ENCODE results near the gene MMP2.

The MMP2 gene

DNA sequence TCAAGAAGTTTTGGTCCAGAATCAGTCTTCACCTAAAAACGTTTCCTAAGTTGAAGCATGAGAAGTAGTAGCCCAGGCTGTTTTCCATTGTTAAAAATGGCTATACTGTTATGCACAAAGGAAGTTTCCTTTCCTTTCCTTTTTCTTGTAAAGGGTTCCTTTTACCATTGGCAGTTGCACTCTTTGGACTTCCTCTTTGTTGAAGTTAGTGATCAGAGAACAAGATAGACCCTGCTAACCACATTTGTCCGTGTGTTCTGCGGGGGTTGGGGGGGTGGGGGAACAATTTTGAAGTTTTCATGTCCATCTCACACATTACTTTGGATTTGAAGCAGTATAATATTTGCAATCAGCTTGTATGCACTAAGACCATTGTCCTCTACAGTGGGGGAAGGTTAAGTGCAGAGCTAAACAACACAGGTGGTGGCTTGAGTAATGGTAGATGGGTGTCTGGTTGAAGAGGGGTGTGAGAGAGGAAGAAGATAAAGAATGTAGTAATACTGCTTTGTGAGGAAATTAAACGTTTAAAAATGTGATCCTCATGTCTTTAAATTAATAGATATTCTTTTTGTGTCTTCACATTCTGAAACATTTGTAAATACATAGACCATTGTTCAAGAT, 31.3 kb downstream of the MMP2 start:
- no peak overlapping the region for H3K27ac ChIP-seq (ENCODE audit: low read length)
- no peaks in the 10 kb centered on the region for H3K4me1 ChIP-seq (ENCODE audit: control insufficient read depth, insufficient read depth, low read length)
- H3K27me3 ChIP-seq (ENCODE audit: control insufficient read depth, insufficient read depth, low read length): no peaks in the 10 kb centered on the region
- DNase-seq (ENCODE audit: low read depth, low spot score): no peak
- H3K36me3 ChIP-seq (ENCODE audit: control insufficient read depth, insufficient read depth, low read length): no peaks in the 10 kb centered on the region
- H3K9me3 ChIP-seq (ENCODE audit: control insufficient read depth, insufficient read depth, low read length): no peaks in the 10 kb centered on the region
- H3K4me3 ChIP-seq (ENCODE audit: low read length): no peak overlapping the region
- 100% methylated on average over 1 of the region's 4 CpGs for WGBS (ENCODE audit: insufficient coverage, insufficient read length)

DNA sequence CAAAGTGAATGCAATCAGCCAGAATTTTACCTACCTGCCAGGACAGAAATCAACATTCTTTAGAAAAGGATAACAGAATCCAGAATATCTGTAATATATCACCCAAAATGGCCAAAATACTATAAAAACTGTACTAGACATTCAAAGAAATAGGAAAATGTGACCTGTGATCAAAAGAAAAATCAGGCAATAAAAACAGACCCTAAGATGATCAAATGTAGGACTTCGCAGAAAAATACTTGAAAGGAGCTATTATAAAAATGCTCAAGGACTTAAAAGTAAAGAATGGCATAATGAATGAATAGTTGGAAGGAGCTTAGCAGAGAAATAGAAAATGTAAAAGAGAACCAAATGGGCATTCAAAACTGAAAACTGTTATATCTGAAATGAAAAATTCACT, 33.9 kb downstream of the MMP2 start:
- no peak for DNase-seq (ENCODE audit: low read depth, low spot score)
- H3K9me3 ChIP-seq (ENCODE audit: control insufficient read depth, insufficient read depth, low read length): no peaks in the 10 kb centered on the region
- WGBS (ENCODE audit: insufficient coverage, insufficient read length): no CpG with 5 or more reads among the region's 1 CpG
- no peaks in the 10 kb centered on the region for H3K36me3 ChIP-seq (ENCODE audit: control insufficient read depth, insufficient read depth, low read length)
- H3K27me3 ChIP-seq (ENCODE audit: control insufficient read depth, insufficient read depth, low read length): no peaks in the 10 kb centered on the region
- H3K4me3 ChIP-seq (ENCODE audit: low read length): no peak overlapping the region
- H3K4me1 ChIP-seq (ENCODE audit: control insufficient read depth, insufficient read depth, low read length): no peaks in the 10 kb centered on the region
- H3K27ac ChIP-seq (ENCODE audit: low read length): no peak overlapping the region

DNA sequence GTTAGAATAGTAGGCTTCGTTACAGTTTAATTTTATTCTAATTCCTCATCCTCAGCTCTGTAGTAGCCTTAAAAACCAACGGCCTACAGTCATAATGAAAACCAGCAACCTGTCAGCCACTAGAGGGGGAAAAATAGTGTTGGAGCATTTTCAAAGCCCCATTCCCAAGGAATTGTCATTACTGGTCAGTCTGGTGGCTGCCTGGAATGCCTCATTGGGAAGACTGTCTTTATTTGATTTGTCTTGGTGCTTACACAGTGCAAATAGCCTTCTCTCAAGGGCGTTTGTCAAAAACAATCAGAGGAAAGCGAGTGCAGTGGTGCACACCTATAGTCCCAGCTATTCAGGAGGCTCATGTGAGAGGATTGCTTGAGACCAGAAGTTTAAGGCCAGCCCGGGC, 34.6 kb downstream of the MMP2 start:
- Histone ChIP-seq H3K36me3 (ENCODE audit: control insufficient read depth, insufficient read depth, low read length) (no peaks in the 10 kb centered on the region), H3K4me3 (ENCODE audit: low read length) (no peak overlapping the region), H3K4me1 (ENCODE audit: control insufficient read depth, insufficient read depth, low read length) (no peaks in the 10 kb centered on the region), H3K27me3 (ENCODE audit: control insufficient read depth, insufficient read depth, low read length) (no peaks in the 10 kb centered on the region), H3K9me3 (ENCODE audit: control insufficient read depth, insufficient read depth, low read length) (no peaks in the 10 kb centered on the region), H3K27ac (ENCODE audit: low read length) (no peak overlapping the region)
- no CpG with 5 or more reads among the region's 5 CpGs for WGBS (ENCODE audit: insufficient coverage, insufficient read length)
- no peak for DNase-seq (ENCODE audit: low read depth, low spot score)

DNA sequence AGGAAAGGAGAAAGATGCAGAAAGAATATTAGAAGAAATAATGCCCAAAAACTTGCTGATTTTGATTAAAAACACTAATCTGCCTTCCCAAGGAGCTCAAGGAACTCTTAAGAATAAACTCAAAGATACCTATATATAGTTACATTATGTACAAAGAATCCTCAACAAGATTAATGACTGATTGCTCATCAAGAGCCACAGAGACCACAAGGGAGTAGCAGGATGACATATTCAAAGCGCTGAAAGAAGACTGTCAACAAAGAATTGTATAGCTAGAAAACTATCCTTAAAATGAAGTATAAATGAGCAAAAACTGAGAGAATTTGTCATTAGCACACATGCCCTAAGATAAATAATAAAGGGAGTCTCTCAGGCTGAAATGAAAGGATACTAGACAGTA, 36.1 kb downstream of the MMP2 start:
- Histone ChIP-seq H3K27ac (ENCODE audit: low read length) (no peak overlapping the region), H3K4me3 (ENCODE audit: low read length) (no peak overlapping the region), H3K4me1 (ENCODE audit: control insufficient read depth, insufficient read depth, low read length) (no peaks in the 10 kb centered on the region), H3K27me3 (ENCODE audit: control insufficient read depth, insufficient read depth, low read length) (no peaks in the 10 kb centered on the region), H3K36me3 (ENCODE audit: control insufficient read depth, insufficient read depth, low read length) (no peaks in the 10 kb centered on the region), H3K9me3 (ENCODE audit: control insufficient read depth, insufficient read depth, low read length) (no peaks in the 10 kb centered on the region)
- WGBS (ENCODE audit: insufficient coverage, insufficient read length): no CpG with 5 or more reads among the region's 1 CpG
- no peak for DNase-seq (ENCODE audit: low read depth, low spot score)

DNA sequence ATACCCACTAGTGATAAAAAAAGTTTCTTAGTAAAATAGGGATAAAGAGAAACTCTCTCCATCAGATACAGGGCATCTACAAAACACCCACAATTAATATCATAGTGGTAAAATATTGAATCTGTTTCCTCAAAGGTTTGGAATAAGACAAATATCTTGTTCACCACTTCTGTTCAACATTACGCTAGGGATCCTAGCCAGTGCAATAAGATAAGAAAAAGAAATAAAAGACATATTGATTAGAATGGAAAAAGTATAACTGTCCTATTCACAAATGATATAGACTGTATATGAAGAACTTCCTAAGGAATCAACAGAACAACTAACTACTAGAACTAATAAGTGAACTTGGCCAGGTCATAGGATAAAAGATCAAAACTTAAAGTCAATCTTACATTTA, 42.8 kb downstream of the MMP2 start:
- Histone ChIP-seq H3K36me3 (ENCODE audit: control insufficient read depth, insufficient read depth, low read length) (no peaks in the 10 kb centered on the region), H3K4me3 (ENCODE audit: low read length) (no peak overlapping the region), H3K27me3 (ENCODE audit: control insufficient read depth, insufficient read depth, low read length) (no peaks in the 10 kb centered on the region), H3K27ac (ENCODE audit: low read length) (no peak overlapping the region), H3K9me3 (ENCODE audit: control insufficient read depth, insufficient read depth, low read length) (no peaks in the 10 kb centered on the region), H3K4me1 (ENCODE audit: control insufficient read depth, insufficient read depth, low read length) (no peaks in the 10 kb centered on the region)
- no peak for DNase-seq (ENCODE audit: low read depth, low spot score)
- no CpG with 5 or more reads among the region's 1 CpG for WGBS (ENCODE audit: insufficient coverage, insufficient read length)

DNA sequence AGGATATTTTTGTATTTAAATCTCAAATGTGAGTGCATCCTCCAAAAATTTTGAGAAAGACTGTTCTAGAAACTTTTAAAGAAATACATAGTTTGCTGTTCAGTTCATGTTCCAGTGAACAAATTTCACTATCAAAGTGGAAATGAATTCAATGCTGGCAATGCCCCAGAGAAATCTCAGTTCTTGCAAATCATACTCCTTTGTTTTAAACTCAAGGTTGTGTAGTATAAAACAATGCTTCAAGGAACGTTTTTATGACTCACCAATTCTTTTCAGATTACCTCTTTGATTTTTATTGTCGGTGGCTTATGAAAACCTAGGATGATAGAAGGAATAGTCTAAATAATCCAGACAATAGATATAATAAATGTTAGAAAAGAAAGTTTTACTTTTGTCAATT, 47.4 kb downstream of the MMP2 start:
- WGBS (ENCODE audit: insufficient coverage, insufficient read length): no CpG with 5 or more reads among the region's 2 CpGs
- Histone ChIP-seq H3K27ac (ENCODE audit: low read length) (no peak overlapping the region), H3K36me3 (ENCODE audit: control insufficient read depth, insufficient read depth, low read length) (no peaks in the 10 kb centered on the region), H3K9me3 (ENCODE audit: control insufficient read depth, insufficient read depth, low read length) (no peaks in the 10 kb centered on the region), H3K4me1 (ENCODE audit: control insufficient read depth, insufficient read depth, low read length) (no peaks in the 10 kb centered on the region), H3K4me3 (ENCODE audit: low read length) (no peak overlapping the region), H3K27me3 (ENCODE audit: control insufficient read depth, insufficient read depth, low read length) (no peaks in the 10 kb centered on the region)
- no peak for DNase-seq (ENCODE audit: low read depth, low spot score)

DNA sequence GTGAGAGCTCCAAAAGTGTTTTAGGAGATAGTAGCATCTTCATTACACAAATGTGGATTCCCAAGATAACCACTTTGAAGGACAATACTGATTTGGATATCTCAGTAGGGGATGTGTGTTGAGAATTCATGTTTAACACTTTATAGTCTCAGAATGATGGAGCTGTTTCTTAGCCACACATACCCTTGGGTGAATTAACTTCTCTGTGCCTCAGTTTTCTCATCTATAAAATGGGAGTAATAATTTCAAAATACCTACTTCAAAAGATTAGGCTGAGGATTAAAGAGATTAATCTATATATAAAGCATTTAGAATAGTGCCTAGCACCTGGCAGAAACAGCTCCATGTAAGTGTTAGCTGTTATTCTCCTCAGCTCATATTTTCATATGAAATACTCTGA, 48.9 kb downstream of the MMP2 start:
- no peak for DNase-seq (ENCODE audit: low read depth, low spot score)
- H3K4me1 ChIP-seq (ENCODE audit: control insufficient read depth, insufficient read depth, low read length): no peaks in the 10 kb centered on the region
- no peak overlapping the region for H3K27ac ChIP-seq (ENCODE audit: low read length)
- H3K9me3 ChIP-seq (ENCODE audit: control insufficient read depth, insufficient read depth, low read length): no peaks in the 10 kb centered on the region
- no peak overlapping the region for H3K4me3 ChIP-seq (ENCODE audit: low read length)
- no peaks in the 10 kb centered on the region for H3K27me3 ChIP-seq (ENCODE audit: control insufficient read depth, insufficient read depth, low read length)
- no peaks in the 10 kb centered on the region for H3K36me3 ChIP-seq (ENCODE audit: control insufficient read depth, insufficient read depth, low read length)

DNA sequence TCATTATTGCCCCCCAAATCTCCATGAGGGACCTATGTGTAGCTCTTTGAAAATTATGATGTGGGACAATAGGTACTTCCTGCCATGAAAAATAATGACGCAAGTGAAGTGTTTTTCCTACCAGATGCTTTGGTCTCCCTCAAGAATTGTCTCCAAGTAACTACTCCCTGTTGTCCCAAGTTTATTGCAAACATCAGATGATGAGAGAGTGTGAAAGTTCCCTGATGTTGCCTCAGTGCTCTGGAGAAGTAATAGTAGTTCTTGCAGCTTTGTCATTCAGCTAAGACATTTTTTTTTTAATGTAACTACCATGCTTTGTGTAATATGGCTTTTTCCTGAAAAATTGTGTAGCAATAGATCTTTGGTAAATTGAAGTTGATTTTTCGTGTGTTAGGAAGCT, 50.0 kb downstream of the MMP2 start:
- Histone ChIP-seq H3K27ac (ENCODE audit: low read length) (no peak overlapping the region), H3K4me3 (ENCODE audit: low read length) (no peak overlapping the region), H3K27me3 (ENCODE audit: control insufficient read depth, insufficient read depth, low read length) (no peaks in the 10 kb centered on the region), H3K36me3 (ENCODE audit: control insufficient read depth, insufficient read depth, low read length) (no peaks in the 10 kb centered on the region), H3K9me3 (ENCODE audit: control insufficient read depth, insufficient read depth, low read length) (no peaks in the 10 kb centered on the region), H3K4me1 (ENCODE audit: control insufficient read depth, insufficient read depth, low read length) (no peaks in the 10 kb centered on the region)
- DNase-seq (ENCODE audit: low read depth, low spot score): no peak
- WGBS (ENCODE audit: insufficient coverage, insufficient read length): 100% methylated on average over 1 of the region's 2 CpGs

DNA sequence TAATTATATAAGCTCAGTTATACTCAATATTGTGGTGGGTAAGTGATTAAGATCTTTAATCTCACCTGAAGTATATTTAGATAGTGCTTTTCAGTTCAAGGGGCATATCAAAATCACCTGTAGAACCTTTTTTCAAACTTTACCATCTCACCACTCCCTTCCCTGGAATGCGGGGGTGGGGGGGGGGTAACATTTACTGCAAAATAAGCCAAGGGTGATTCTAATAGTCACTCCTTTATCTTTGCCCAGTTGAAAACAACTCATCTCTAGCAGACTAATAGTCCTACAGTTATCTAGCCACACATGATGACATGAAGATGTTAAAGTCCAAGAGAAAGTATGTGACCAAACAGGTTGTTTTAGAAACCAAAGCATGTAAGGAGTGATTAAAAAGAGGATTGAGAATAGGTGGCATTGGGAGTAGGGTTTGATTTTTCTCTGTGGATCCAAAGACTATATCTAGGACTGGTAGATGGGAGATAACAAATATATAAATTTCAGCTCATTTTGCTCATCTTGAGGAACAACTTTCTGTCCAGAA, 51.4 kb downstream of the MMP2 start:
- Histone ChIP-seq H3K36me3 (ENCODE audit: control insufficient read depth, insufficient read depth, low read length) (no peaks in the 10 kb centered on the region), H3K27ac (ENCODE audit: low read length) (no peak overlapping the region), H3K4me3 (ENCODE audit: low read length) (no peak overlapping the region), H3K9me3 (ENCODE audit: control insufficient read depth, insufficient read depth, low read length) (no peaks in the 10 kb centered on the region), H3K27me3 (ENCODE audit: control insufficient read depth, insufficient read depth, low read length) (no peaks in the 10 kb centered on the region), H3K4me1 (ENCODE audit: control insufficient read depth, insufficient read depth, low read length) (no peaks in the 10 kb centered on the region)
- DNase-seq (ENCODE audit: low read depth, low spot score): no peak
- no CpG with 5 or more reads among the region's 1 CpG for WGBS (ENCODE audit: insufficient coverage, insufficient read length)

DNA sequence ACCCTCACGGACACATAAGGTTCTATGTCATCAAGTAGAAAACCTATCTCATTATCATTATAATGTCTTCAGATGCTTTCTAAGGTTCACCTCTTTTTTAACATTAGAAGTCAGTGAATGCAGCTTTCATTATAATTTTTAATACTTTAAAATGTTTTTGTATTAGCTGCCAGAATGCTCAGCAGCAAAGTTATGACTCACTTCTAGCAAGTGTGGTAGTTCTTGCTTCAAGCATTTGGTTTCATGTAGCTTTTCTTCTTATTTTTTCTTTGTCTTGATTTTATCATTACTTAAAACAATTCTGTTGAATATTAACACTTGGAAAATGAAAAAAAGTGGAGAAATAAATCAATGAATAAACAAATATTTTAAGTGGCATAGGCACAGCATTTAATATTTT, 53.2 kb downstream of the MMP2 start:
- H3K36me3 ChIP-seq (ENCODE audit: control insufficient read depth, insufficient read depth, low read length): no peaks in the 10 kb centered on the region
- WGBS (ENCODE audit: insufficient coverage, insufficient read length): no CpG with 5 or more reads among the region's 1 CpG
- no peaks in the 10 kb centered on the region for H3K4me1 ChIP-seq (ENCODE audit: control insufficient read depth, insufficient read depth, low read length)
- H3K9me3 ChIP-seq (ENCODE audit: control insufficient read depth, insufficient read depth, low read length): no peaks in the 10 kb centered on the region
- H3K27me3 ChIP-seq (ENCODE audit: control insufficient read depth, insufficient read depth, low read length): no peaks in the 10 kb centered on the region
- H3K4me3 ChIP-seq (ENCODE audit: low read length): no peak overlapping the region
- no peak for DNase-seq (ENCODE audit: low read depth, low spot score)
- no peak overlapping the region for H3K27ac ChIP-seq (ENCODE audit: low read length)

DNA sequence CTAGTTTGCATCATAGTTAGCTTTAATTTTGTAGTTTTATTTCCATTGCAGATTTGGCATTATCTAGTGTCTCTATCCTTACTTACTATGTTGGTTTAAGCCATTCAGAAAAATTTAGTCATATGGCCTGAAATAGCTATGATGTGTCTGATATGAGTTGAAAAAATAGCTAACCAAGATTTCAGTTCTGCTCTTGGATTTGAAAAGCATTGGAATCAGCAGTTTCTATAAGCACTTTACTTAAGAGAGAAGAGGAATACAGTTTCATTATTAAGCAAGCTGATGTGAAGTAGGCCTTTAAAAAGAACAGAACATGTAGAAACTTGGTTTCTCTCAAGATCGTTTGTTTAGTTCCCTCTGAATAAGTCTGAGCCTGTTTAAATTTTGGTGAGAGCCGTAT, 55.8 kb downstream of the MMP2 start:
- WGBS (ENCODE audit: insufficient coverage, insufficient read length): no CpG with 5 or more reads among the region's 2 CpGs
- no peak overlapping the region for H3K27ac ChIP-seq (ENCODE audit: low read length)
- H3K27me3 ChIP-seq (ENCODE audit: control insufficient read depth, insufficient read depth, low read length): no peaks in the 10 kb centered on the region
- no peaks in the 10 kb centered on the region for H3K36me3 ChIP-seq (ENCODE audit: control insufficient read depth, insufficient read depth, low read length)
- no peak for DNase-seq (ENCODE audit: low read depth, low spot score)
- no peaks in the 10 kb centered on the region for H3K4me1 ChIP-seq (ENCODE audit: control insufficient read depth, insufficient read depth, low read length)
- no peak overlapping the region for H3K4me3 ChIP-seq (ENCODE audit: low read length)
- H3K9me3 ChIP-seq (ENCODE audit: control insufficient read depth, insufficient read depth, low read length): no peaks in the 10 kb centered on the region
